HepG2 (cell line): Measurements from ENCODE around the gene XAF1. TPM values are rescaled to one million over a fixed set of nuclear protein-coding genes. Genes with fewer than 3 reads are reported as not detected.
A peak's percentile ranks its signal among the peaks of the same experiment; 100 is the strongest.

Experiments used
- ETV6 ChIP-seq: sonication (generic); formaldehyde crosslinking; conservative IDR thresholded peaks from 2 replicates; pipeline ENCODE4 v1.4.0; 2020; ENCODE audit warnings: missing genetic modification reagents
- EZH2 ChIP-seq: conservative IDR thresholded peaks from 2 replicates; pipeline ENCODE4 v1.6.1; 2012; ENCODE audit warnings: mild to moderate bottlenecking, low read depth, low read length, moderate library complexity
- MAFF ChIP-seq: IDR thresholded peaks from 2 replicates; pipeline ENCODE4 v1.6.1; 2011; ENCODE audit warnings: low read depth, low read length, improper control_type of control experiment
- MAFG ChIP-seq: sonication (generic); formaldehyde crosslinking; IDR thresholded peaks from 2 replicates; pipeline ENCODE4 v1.5.1; 2020; ENCODE audit warnings: mild to moderate bottlenecking, missing genetic modification reagents
- MLLT10 ChIP-seq: sonication (generic); formaldehyde crosslinking; IDR thresholded peaks from 2 replicates; pipeline ENCODE4 v1.4.0; 2020; ENCODE audit warnings: missing genetic modification reagents
- NFATC3 ChIP-seq: sonication (generic); formaldehyde crosslinking; IDR thresholded peaks from 2 replicates; pipeline ENCODE4 v1.5.1; 2020; ENCODE audit warnings: mild to moderate bottlenecking, missing genetic modification reagents
- NR2C2 ChIP-seq: sonication (generic); formaldehyde crosslinking; IDR thresholded peaks from 2 replicates; pipeline ENCODE4 v1.4.0; 2020; ENCODE audit warnings: missing genetic modification reagents, mild to moderate bottlenecking, moderate library complexity, borderline replicate concordance
- PATZ1 ChIP-seq: sonication (generic); formaldehyde crosslinking; IDR thresholded peaks from 2 replicates; pipeline ENCODE4 v1.4.0; 2020; ENCODE audit warnings: missing genetic modification reagents
- RFXAP ChIP-seq: sonication (generic); formaldehyde crosslinking; IDR thresholded peaks from 2 replicates; pipeline ENCODE4 v1.4.0; 2020; ENCODE audit warnings: missing genetic modification reagents, borderline replicate concordance
- SIX1 ChIP-seq: sonication (generic); formaldehyde crosslinking; IDR thresholded peaks from 2 replicates; pipeline ENCODE4 v1.4.0; 2020; ENCODE audit warnings: missing genetic modification reagents, borderline replicate concordance
- SKIL ChIP-seq: sonication (generic); formaldehyde crosslinking; IDR thresholded peaks from 2 replicates; pipeline ENCODE4 v1.8.0; 2022; ENCODE audit warnings: missing genetic modification reagents, mild to moderate bottlenecking, moderate library complexity, borderline replicate concordance
- WIZ ChIP-seq: sonication (generic); formaldehyde crosslinking; IDR thresholded peaks from 2 replicates; pipeline ENCODE4 v1.5.1; 2020; ENCODE audit warnings: mild to moderate bottlenecking, missing genetic modification reagents
- ZMYM3 ChIP-seq: sonication (generic); formaldehyde crosslinking; IDR thresholded peaks from 2 replicates; pipeline ENCODE4 v1.5.1; 2020; ENCODE audit warnings: mild to moderate bottlenecking, missing genetic modification reagents
- ZNF407 ChIP-seq: sonication (generic); formaldehyde crosslinking; IDR thresholded peaks from one replicate; pipeline ENCODE4 v1.5.1; 2020; ENCODE audit warnings: mild to moderate bottlenecking, missing genetic modification reagents; ENCODE audit errors: not compliant biosample characterization
- ZNF430 ChIP-seq: sonication (generic); formaldehyde crosslinking; IDR thresholded peaks from 2 replicates; pipeline ENCODE4 v1.9.0; 2021; ENCODE audit warnings: mild to moderate bottlenecking, missing genetic modification reagents
- ZNF563 ChIP-seq: sonication (generic); formaldehyde crosslinking; IDR thresholded peaks from 2 replicates; pipeline ENCODE4 v1.8.0; 2022; ENCODE audit warnings: mild to moderate bottlenecking, moderate library complexity, missing genetic modification reagents
- polyA plus RNA-seq, 8 experiments: library from polyadenylated mRNA; depleted of rRNA in 3 of 8; stranded (reverse) in 7 of 8; unstranded in 1 of 8; fragments of >200 nt; fragmentation: Illumina TruSeq in 4 of 8; extraction: Trizol in 4 of 8; gene quantifications; 2 replicates each; pipeline versions ENCODE4 v1.2.1 to v1.2.3, GENCODE V29; 2011 to 2016; ENCODE audit warnings: low read depth in 4 of 8, missing spikeins in 1 of 8, mixed read lengths in 1 of 8; ENCODE audit not compliant: insufficient read depth in 1 of 8
- total RNA-seq, 5 experiments: library from RNA; depleted of rRNA; stranded (reverse); fragments of >200 nt; fragmentation: Illumina TruSeq; extraction: Trizol; gene quantifications; 2 replicates each; pipeline ENCODE4 v1.2.3, GENCODE V29; 2016; ENCODE audit warnings: low read depth in 1 of 5
- TF ChIP-seq, protein P1 (sequence below): sonication (generic); formaldehyde crosslinking; IDR thresholded peaks from 2 replicates; pipeline ENCODE4 v1.4.0; 2020; ENCODE audit warnings: missing genetic modification reagents

The XAF1 gene
- total and polyA plus RNA-seq, 2 of the 13 experiments (the other 11 are each of a cell fraction or from before 2014, with no cell fraction given) = 1.2 to 2.4 TPM

- TF ChIP-seq, protein P1, sequence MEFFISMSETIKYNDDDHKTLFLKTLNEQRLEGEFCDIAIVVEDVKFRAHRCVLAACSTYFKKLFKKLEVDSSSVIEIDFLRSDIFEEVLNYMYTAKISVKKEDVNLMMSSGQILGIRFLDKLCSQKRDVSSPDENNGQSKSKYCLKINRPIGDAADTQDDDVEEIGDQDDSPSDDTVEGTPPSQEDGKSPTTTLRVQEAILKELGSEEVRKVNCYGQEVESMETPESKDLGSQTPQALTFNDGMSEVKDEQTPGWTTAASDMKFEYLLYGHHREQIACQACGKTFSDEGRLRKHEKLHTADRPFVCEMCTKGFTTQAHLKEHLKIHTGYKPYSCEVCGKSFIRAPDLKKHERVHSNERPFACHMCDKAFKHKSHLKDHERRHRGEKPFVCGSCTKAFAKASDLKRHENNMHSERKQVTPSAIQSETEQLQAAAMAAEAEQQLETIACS (CRISPR knock-in tag) = no peak
- no peak for TF ChIP-seq ZMYM3 (CRISPR knock-in tag)
- TF ChIP-seq ZNF430 (CRISPR knock-in tag) = no peak
- no peak for TF ChIP-seq MLLT10 (CRISPR knock-in tag)
- no peak for TF ChIP-seq NR2C2 (CRISPR knock-in tag)
- TF ChIP-seq ETV6 (CRISPR knock-in tag) = no peak
- no peak for TF ChIP-seq SIX1 (CRISPR knock-in tag)
- peak; percentile 84 for TF ChIP-seq PATZ1 (CRISPR knock-in tag)
- no peak for TF ChIP-seq ZNF407
- TF ChIP-seq WIZ (CRISPR knock-in tag) = no peak
- no peak for TF ChIP-seq EZH2
- TF ChIP-seq RFXAP (CRISPR knock-in tag) = 0 out of 2 replicates have a peak, but pooled peaks have one; percentile 23
- no peak for TF ChIP-seq MAFG (CRISPR knock-in tag)
- no peak for TF ChIP-seq NFATC3 (CRISPR knock-in tag)
- no peak for TF ChIP-seq ZNF563 (CRISPR knock-in tag)
- TF ChIP-seq SKIL = 0 out of 2 replicates have a peak, but pooled peaks have one; percentile 16
- TF ChIP-seq MAFF = no peak
These were observed 44.7 kb upstream of the XAF1 start (continued) for GRCh38 chr17:6711081-6711674.
